Midbrain (tissue), 1 donor: ENCODE results near the gene IDH2.

Source experiments
- DNase-seq: peaks from one replicate; lab custom pipeline; 2025; lab: John Stamatoyannopoulos, UW

The IDH2 gene

DNA sequence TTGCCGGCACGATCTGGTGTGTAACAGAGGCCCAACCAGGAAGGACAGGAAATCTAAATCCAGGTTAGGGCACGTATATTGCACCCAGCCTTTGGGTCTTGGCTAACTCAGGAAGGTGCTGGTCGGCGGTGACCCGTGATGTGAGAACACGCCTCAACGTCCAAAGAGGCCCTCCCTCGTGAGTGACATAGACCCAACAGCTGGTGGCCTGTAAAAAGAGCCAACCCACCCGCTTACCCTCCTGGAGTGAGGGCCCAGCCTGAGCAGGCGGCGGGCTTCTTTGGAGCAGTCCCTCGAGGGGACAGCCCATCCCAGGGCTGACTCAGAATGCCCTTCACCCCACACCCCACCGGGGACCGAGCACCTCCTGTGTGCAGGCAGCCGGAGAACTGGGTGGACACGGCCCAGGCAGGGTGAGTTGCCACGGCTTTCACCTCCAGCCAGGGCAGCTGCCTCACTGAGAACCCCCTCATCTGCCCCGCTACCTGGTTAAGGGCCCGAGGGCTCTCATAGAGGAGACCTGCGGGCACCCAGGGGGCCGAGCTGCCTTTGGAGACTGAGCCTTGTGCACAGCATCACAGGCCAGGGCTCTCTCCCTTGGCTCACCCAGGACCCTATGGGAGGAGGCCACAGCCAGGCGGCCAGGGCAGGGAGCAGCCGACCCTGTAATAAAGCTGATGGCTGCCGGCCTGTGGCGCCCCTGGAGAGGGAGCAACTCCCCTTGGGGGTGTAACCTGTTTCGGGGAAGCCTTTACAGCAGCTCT, 59.3 kb downstream of the IDH2 start:
- DNase-seq: no peak

DNA sequence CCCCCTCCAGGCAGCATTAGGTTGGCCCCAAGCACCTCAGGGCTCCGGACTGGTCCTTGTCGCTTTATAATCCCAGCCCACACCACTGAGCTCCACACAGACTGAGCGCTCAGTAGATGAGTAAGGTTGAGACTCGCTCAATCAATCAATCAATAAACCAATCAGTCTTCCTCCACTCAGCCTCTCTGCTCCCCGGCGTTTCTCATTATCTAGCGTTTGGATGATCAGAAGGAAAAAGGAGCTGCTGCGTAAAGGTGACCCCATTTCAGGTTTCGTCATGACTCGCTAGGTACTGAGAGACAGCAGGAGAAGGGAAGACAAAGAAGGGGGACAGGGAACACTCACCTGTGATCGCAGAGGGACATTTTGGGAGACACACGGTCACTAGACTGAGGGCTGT, 59.9 kb downstream of the IDH2 start:
- DNase-seq: no peak

DNA sequence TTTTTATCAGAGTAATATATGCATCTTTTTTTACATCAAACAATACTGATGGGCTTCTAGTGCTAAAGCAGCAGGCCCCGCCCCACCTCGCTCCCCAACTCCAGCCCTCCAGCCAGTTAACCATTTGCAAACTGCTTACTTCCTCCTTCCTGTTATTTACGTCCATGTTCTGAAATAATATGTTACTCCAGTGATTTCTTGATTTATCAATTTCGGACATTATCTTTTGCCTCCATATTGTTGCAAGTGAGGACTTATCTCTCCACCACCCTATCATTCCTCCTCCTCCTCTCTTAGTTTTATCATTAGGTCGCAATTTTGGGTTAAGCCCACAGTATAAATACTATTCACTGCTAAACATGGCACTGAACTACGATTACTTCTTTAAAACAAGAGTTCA, 61.6 kb downstream of the IDH2 start:
- DNase-seq: no peak

DNA sequence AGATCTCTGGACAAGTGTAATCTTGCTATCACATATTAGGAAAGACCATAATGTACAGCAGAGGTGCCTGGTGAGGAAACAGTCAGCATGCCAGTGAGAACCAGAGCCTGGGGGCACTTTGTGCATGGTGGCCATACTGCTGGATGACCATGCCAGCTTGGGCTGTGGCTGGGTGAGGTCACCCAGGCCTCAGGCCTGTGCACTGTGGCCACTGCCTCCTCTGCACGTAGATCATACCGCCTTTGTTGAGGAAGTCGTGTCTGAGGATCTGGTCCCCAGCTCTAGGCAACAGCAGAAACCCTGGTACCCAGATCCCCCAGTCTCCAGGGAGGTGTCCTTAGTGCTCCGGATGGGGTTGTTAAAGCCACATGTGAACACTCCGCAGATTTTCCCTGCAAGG, 62.3 kb downstream of the IDH2 start:
- DNase-seq: no peak

- no peak for DNase-seq
These were observed 63.6 kb downstream of the IDH2 start for GRCh38 chr15:90038632-90039095.

DNA sequence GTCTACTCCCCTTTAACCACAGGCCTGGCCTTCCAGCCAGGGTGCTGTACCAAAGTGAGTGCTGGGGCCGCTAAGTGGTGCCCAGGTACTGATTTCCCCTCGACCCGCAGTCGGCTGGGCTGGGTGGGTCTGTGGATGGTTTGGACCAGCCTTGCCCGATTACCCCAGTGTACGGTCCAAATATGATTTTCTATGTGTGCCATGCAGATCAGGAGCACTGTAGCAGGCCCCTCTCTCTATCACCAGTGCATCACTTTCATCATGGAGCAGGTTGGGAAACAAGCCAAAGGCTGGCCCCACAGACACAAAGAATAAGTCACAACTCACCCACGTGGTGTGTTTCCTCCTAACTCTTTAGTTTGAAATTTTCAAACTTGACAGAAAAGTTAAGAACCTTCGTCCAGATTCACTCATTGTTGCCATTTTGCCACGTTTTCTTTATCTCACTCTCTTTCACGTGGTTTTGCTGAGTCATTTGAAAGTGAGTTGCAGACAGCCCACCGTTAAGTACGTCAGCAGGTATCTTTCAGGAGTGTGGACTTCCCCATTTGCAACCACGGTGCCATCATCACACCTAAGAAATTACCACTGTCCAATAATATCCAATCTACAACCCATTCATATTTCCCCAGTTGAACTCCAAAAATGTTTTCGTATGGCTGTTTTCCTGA, 64.2 kb downstream of the IDH2 start:
- DNase-seq: no peak

DNA sequence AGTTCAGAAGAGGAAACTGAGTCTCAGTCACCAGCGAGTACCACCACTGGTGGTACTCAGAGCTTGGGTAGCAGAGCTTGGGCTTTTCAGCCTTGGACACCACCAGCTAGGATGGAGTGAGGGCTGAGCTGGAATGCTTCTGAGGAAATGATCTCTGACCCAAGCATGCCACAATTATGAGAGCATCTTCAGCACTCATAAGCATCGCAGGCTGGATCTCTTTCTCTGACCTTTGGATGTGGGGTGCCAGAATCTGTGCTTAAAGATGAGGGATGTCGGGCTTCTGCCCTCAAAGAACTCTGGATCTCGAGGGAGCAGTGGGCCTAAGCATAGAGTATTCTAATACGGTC, 64.8 kb downstream of the IDH2 start:
- no peak for DNase-seq

- DNase-seq: no peak
These were observed 65.3 kb downstream of the IDH2 start for GRCh38 chr15:90036806-90037510.

DNA sequence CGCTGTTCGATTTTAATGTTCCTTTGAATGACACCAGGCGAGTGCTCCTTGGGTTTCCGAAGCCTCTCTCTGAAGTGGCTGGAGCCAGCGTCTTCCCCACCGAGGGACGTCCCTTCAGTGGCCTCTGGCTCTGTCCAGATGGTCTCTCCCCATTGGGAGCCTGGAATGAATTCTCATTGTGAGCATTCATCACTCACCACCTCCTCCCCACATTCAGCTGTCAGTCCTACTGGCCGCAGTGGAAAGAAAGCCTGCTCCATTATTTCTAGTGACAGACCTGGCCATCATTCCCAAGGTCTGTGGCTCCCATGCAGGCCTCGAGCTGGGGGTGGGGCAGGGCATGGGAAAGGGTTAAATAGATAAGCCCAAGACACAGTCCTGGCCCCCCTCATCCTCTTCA, 65.9 kb downstream of the IDH2 start:
- no peak for DNase-seq

- DNase-seq: no peak
These were observed 66.4 kb downstream of the IDH2 start for GRCh38 chr15:90035840-90036230.

DNA sequence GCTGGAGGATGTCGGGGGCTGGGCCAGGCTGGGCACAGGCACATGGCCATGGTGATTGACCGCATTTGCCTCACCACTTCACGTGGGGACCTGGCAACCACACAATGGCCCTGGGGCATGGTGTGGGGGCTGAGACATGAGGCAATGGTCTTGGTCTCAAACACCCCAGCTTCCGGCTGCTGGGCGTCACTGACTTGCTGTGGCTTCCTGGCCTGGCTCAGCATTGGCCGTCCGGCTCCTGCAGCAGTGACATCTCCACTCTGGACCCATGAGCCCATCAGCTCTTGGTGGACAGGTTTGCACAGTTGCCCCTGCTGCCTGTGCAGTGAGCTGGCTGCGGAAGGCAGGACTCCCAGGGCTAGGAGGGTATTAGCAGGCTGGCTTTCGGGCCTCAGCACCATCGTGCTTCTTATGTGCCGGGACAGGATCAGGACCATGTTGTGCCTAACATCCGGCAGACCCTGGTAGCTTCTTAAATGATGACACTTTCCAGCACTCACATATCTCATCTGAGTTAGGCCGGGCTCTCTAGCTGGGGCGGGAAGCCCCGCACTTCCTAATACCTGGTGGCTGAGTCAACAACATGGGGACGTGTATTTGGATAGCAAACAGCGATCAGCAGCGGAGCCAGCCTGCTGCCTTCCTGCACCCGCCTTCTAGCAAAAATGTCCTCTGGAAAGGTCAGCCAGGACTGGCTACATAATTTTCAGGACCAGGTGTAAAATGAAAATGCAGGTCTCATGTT, 67.0 kb downstream of the IDH2 start:
- no peak for DNase-seq

- no peak for DNase-seq
These were observed 68.8 kb downstream of the IDH2 start for GRCh38 chr15:90033448-90033847.
